Activated CD4-positive, alpha-beta T cell treated with anti-CD3 and anti-CD28 coated beads for 36 hours (primary cell): Measurements from ENCODE around the gene NDUFS3. TPM values are rescaled to one million over a fixed set of nuclear protein-coding genes. Genes with fewer than 3 reads are reported as not detected.
"Not testable (repeated sequence)": the region's sequence is repeated elsewhere in the genome, so short reads cannot be mapped to it uniquely, and the experiment has no call there.

Source experiments
- ATAC-seq: fragments of 200-7000 bp; cut with Tn5 transposase; one replicate; pipeline ENCODE4 v1.10.0; 2021; ENCODE audit warnings: mild to moderate bottlenecking, moderate library complexity
- CTCF ChIA-PET: fragments of 350-600 bp; sonication (Branson Sonifier 250); formaldehyde crosslinking; loops from one replicate; lab custom pipeline; 2021; ENCODE audit warnings: antibody characterized with exemption; lab: Charles Lee
- POLR2A ChIA-PET: fragments of 350-600 bp; sonication (Branson Sonifier 250); formaldehyde crosslinking; loops from one replicate; lab custom pipeline; 2021; ENCODE audit warnings: antibody characterized with exemption, inconsistent platforms; lab: Charles Lee
- DNase-seq: peaks from one replicate; pipeline ENCODE4 v3.0.0-alpha.2; 2020
- H3K27ac Mint-ChIP-seq: one replicate; pipeline ENCODE4 v1.8.0; 2021; ENCODE audit warnings: mixed read lengths
- H3K27me3 Mint-ChIP-seq: one replicate; pipeline ENCODE4 v1.8.0; 2021; ENCODE audit warnings: mixed read lengths
- H3K36me3 Mint-ChIP-seq: one replicate; pipeline ENCODE4 v1.8.0; 2021; ENCODE audit warnings: low read depth, mixed read lengths
- H3K4me1 Mint-ChIP-seq: one replicate; pipeline ENCODE4 v1.8.0; 2021; ENCODE audit warnings: mixed read lengths
- H3K4me3 Mint-ChIP-seq: one replicate; pipeline ENCODE4 v1.8.0; 2021; ENCODE audit warnings: mild to moderate bottlenecking, moderate library complexity, mixed read lengths
- H3K9me3 Mint-ChIP-seq: one replicate; pipeline ENCODE4 v1.8.0; 2021; ENCODE audit warnings: low read depth, mixed read lengths
- intact Hi-C, 2 experiments: fragments of 100-400 bp; cut with DNase I in 1 of 2; cut with micrococcal nuclease in 1 of 2; formaldehyde crosslinking; loops; one replicate each; pipeline versions ENCODE4 v1.14.2 to v1.15.1; 2022 to 2024; cut with DNase I, micrococcal nuclease
- total RNA-seq, 2 experiments: library from RNA; stranded (reverse); gene quantifications; one replicate each; pipeline ENCODE4 v1.2.3, GENCODE V29; 2021

Gene NDUFS3
- total RNA-seq, 2 experiments from 2014 or later = 96.9 to 108 TPM

- ATAC-seq, H3K27me3 Mint-ChIP-seq, DNase-seq, POLR2A ChIA-PET, intact Hi-C loops, H3K4me1 Mint-ChIP-seq, H3K27ac Mint-ChIP-seq, H3K4me3 Mint-ChIP-seq, H3K36me3 Mint-ChIP-seq, H3K9me3 Mint-ChIP-seq: not testable (repeated sequence)
- CTCF ChIA-PET = interaction anchor here (7.0 kb wide), 1 partner anchor 8 kb away, joined by 47 read pairs; the partner anchor contains the start of gene PTPMT1
These were observed 21.9 kb upstream of the NDUFS3 start for GRCh38 chr11:47557004-47557403.

- intact Hi-C loops = no loop called here
- H3K36me3 Mint-ChIP-seq = peaks cover 1% of the 10 kb centered on the region
- POLR2A ChIA-PET = no interaction called here
- no peak for ATAC-seq
- H3K9me3 Mint-ChIP-seq = no peaks in the 10 kb centered on the region
- DNase-seq = no peak
- CTCF ChIA-PET = no interaction called here
- no peaks in the 10 kb centered on the region for H3K27me3 Mint-ChIP-seq
- no peak overlapping the region for H3K4me3 Mint-ChIP-seq
- peaks cover 9% of the 10 kb centered on the region for H3K4me1 Mint-ChIP-seq
- H3K27ac Mint-ChIP-seq = no peak overlapping the region
These were observed 20.2 kb upstream of the NDUFS3 start for GRCh38 chr11:47558695-47559094.

- Mint-ChIP-seq H3K36me3 (peaks cover 1% of the 10 kb centered on the region), H3K27ac (no peak overlapping the region), H3K27me3 (no peaks in the 10 kb centered on the region), H3K4me3 (no peak overlapping the region), H3K4me1 (peaks cover 17% of the 10 kb centered on the region), H3K9me3 (no peaks in the 10 kb centered on the region)
- DNase-seq (no peak), ATAC-seq (no peak)
- POLR2A ChIA-PET = interaction anchor here (0.6 kb wide), 1 partner anchor 17 kb away, joined by 3 read pairs; no protein-coding TSS in a partner anchor
- CTCF ChIA-PET = no interaction called here
- intact Hi-C loops = no loop called here
These were observed 18.4 kb upstream of the NDUFS3 start for GRCh38 chr11:47560426-47560825.

GRCh38 chr11:47562393-47562792, 16.5 kb upstream of the NDUFS3 start:
- H3K27ac Mint-ChIP-seq, intact Hi-C loops, DNase-seq, H3K4me3 Mint-ChIP-seq, H3K27me3 Mint-ChIP-seq, CTCF ChIA-PET, POLR2A ChIA-PET, H3K9me3 Mint-ChIP-seq, ATAC-seq, H3K36me3 Mint-ChIP-seq: not testable (repeated sequence)
- H3K4me1 Mint-ChIP-seq = peaks cover 27% of the 10 kb centered on the region

GRCh38 chr11:47564366-47564765, 14.5 kb upstream of the NDUFS3 start:
- ChIA-PET POLR2A (interaction anchor here (0.6 to 1.2 kb wide), 3 partner anchors 10 to 54 kb away, joined by 3 to 7 read pairs (median 6); no protein-coding TSS in a partner anchor), CTCF (interaction anchor here (0.6 to 3.0 kb wide), 9 partner anchors 8 to 361 kb away, joined by 3 to 47 read pairs (median 3); partner anchors contain the start of gene CELF1)
- DNase-seq, intact Hi-C loops, ATAC-seq, H3K27me3 Mint-ChIP-seq, H3K9me3 Mint-ChIP-seq, H3K36me3 Mint-ChIP-seq: not testable (repeated sequence)
- Mint-ChIP-seq H3K4me3 (peak overlapping the region; percentile 82), H3K4me1 (peaks cover 28% of the 10 kb centered on the region), H3K27ac (peak overlapping the region; percentile 25)

- ChIA-PET CTCF (interaction anchor here (0.6 to 3.0 kb wide), 9 partner anchors 11 to 361 kb away, joined by 3 to 47 read pairs (median 3); partner anchors contain the start of gene CELF1), POLR2A (interaction anchor here (0.6 to 2.0 kb wide), 5 partner anchors 10 to 55 kb away, joined by 3 to 14 read pairs (median 7); partner anchors contain the start of genes KBTBD4 and NDUFS3)
- peak overlapping the region; percentile 82 for H3K27ac Mint-ChIP-seq
- H3K9me3 Mint-ChIP-seq = no peaks in the 10 kb centered on the region
- H3K36me3 Mint-ChIP-seq = peaks cover 8% of the 10 kb centered on the region
- H3K4me1 Mint-ChIP-seq = peaks cover 28% of the 10 kb centered on the region
- intact Hi-C loops = loop anchor here in 1 of 2 experiments (1.0 kb wide), 3 partner anchors 12 to 77 kb away; partner anchors contain the start of genes CELF1, KBTBD4 and MTCH2
- DNase-seq = no peak
- H3K4me3 Mint-ChIP-seq = peak overlapping the region; percentile 82
- H3K27me3 Mint-ChIP-seq = no peaks in the 10 kb centered on the region
- no peak for ATAC-seq
These were observed 13.9 kb upstream of the NDUFS3 start for GRCh38 chr11:47564933-47565339.

- Mint-ChIP-seq H3K4me3 (peak within 1 kb of the TSS; percentile 82), H3K9me3 (no peaks in the 10 kb centered on the region), H3K27me3 (no peaks in the 10 kb centered on the region), H3K4me1 (peaks cover 28% of the 10 kb centered on the region), H3K36me3 (peaks cover 9% of the 10 kb centered on the region), H3K27ac (peak within 1 kb of the TSS; percentile 82)
- POLR2A ChIA-PET = interaction anchor here (0.7 to 2.0 kb wide), 3 partner anchors 13 to 282 kb away, joined by 6 to 14 read pairs (median 7); partner anchors contain the start of genes KBTBD4, NDUFS3 and NUP160
- CTCF ChIA-PET = interaction anchor here (0.8 to 3.0 kb wide), 7 partner anchors 12 to 356 kb away, joined by 3 to 47 read pairs (median 4); partner anchors contain the start of gene CELF1
- intact Hi-C loops = loop anchor here in 1 of 2 experiments (1.0 kb wide), 3 partner anchors 12 to 77 kb away; partner anchors contain the start of genes CELF1, KBTBD4 and MTCH2
- peak; percentile 95 for ATAC-seq
- DNase-seq = peak; percentile 85
These were observed 13.3 kb upstream of the NDUFS3 start, which contains the start of gene PTPMT1 for GRCh38 chr11:47565340-47566148. Gene PTPMT1 (plus strand): TSS chr11:47565599. CDS start chr11:47565623, 24 bp downstream.

- ATAC-seq = no peak
- POLR2A ChIA-PET = interaction anchor here (0.7 to 2.0 kb wide), 3 partner anchors 12 to 282 kb away, joined by 6 to 14 read pairs (median 7); partner anchors contain the start of genes KBTBD4, NDUFS3 and NUP160
- Mint-ChIP-seq H3K27ac (peak overlapping the region; percentile 75), H3K4me1 (peaks cover 28% of the 10 kb centered on the region), H3K27me3 (no peaks in the 10 kb centered on the region), H3K9me3 (no peaks in the 10 kb centered on the region), H3K36me3 (peaks cover 11% of the 10 kb centered on the region), H3K4me3 (peak overlapping the region; percentile 82)
- CTCF ChIA-PET = interaction anchor here (0.8 to 3.0 kb wide), 4 partner anchors 11 to 357 kb away, joined by 3 to 47 read pairs (median 4); partner anchors contain the start of gene CELF1
- DNase-seq = no peak
- intact Hi-C loops = no loop called here
These were observed 12.7 kb upstream of the NDUFS3 start for GRCh38 chr11:47566149-47566698.

- ChIA-PET POLR2A (no interaction called here), CTCF (interaction anchor here (0.5 to 1.8 kb wide), 4 partner anchors 10 to 60 kb away, joined by 3 to 6 read pairs (median 4); no protein-coding TSS in a partner anchor)
- no peak overlapping the region for H3K27ac Mint-ChIP-seq
- H3K27me3 Mint-ChIP-seq = no peaks in the 10 kb centered on the region
- no peaks in the 10 kb centered on the region for H3K9me3 Mint-ChIP-seq
- no peak for DNase-seq
- ATAC-seq = no peak
- H3K4me3 Mint-ChIP-seq = no peak overlapping the region
- H3K36me3 Mint-ChIP-seq = peaks cover 34% of the 10 kb centered on the region
- intact Hi-C loops = no loop called here
- H3K4me1 Mint-ChIP-seq = peaks cover 18% of the 10 kb centered on the region
These were observed 9.2 kb upstream of the NDUFS3 start for GRCh38 chr11:47569646-47570045.

GRCh38 chr11:47570651-47571356, 8.1 kb upstream of the NDUFS3 start:
- no peak overlapping the region for H3K27ac Mint-ChIP-seq
- no peaks in the 10 kb centered on the region for H3K9me3 Mint-ChIP-seq
- DNase-seq = no peak
- H3K4me1 Mint-ChIP-seq = peaks cover 15% of the 10 kb centered on the region
- H3K36me3 Mint-ChIP-seq = peaks cover 39% of the 10 kb centered on the region
- ATAC-seq = no peak
- ChIA-PET CTCF (interaction anchor here (1.3 to 1.8 kb wide), 2 partner anchors 15 to 17 kb away, joined by 4 to 6 read pairs; partner anchors contain the start of gene CELF1), POLR2A (no interaction called here)
- no peak overlapping the region for H3K4me3 Mint-ChIP-seq
- intact Hi-C loops = no loop called here
- no peaks in the 10 kb centered on the region for H3K27me3 Mint-ChIP-seq
